C4-2B (cell line): Measurements from ENCODE around the gene NTRK2.

Experiments
- CTCF ChIP-seq: fragments of 450-650 bp; conservative IDR thresholded peaks from 2 replicates; pipeline ENCODE4 v1.5.1; 2017; ENCODE audit warnings: mild to moderate bottlenecking
- ZFX ChIP-seq: fragments of 450-650 bp; IDR thresholded peaks from 2 replicates; pipeline ENCODE4 v1.6.1; 2017

GRCh38 chr9:84932915-84933527 is 263.5 kb downstream of the NTRK2 start:
- TF ChIP-seq CTCF (peak; percentile 40), ZFX (no peak)
